Hepatocyte (in vitro differentiated cells): Measurements from ENCODE around the gene SHANK2.

Experiments
- CTCF ChIP-seq: fragments of 200-600 bp; sonication (generic); IDR thresholded peaks from 2 replicates; pipeline ENCODE4 v1.5.1; 2016; ENCODE audit warnings: antibody characterized with exemption, mild to moderate bottlenecking; ENCODE audit not compliant: poor library complexity
- EZH2 ChIP-seq: fragments of 200-600 bp; sonication (generic); IDR thresholded peaks from 2 replicates; pipeline ENCODE4 v1.6.1; 2016; ENCODE audit warnings: antibody characterized with exemption, mild to moderate bottlenecking, borderline replicate concordance
- EZH2phosphoT487 ChIP-seq: fragments of 200-600 bp; sonication (generic); IDR thresholded peaks from one replicate; pipeline ENCODE4 v1.6.1; 2018; ENCODE audit warnings: antibody characterized with exemption, mild to moderate bottlenecking, low read depth, moderate library complexity; ENCODE audit not compliant: unreplicated experiment, severe bottlenecking

- TF ChIP-seq EZH2, result no peak
- TF ChIP-seq CTCF, result no peak
- no peak for TF ChIP-seq EZH2phosphoT487
These were observed 25.2 kb downstream of the SHANK2 start for GRCh38 chr11:71227058-71227659.
